HL-60 (cell line): Measurements from ENCODE around the gene RBBP7.

ENCODE experiments used
- DNase-seq, 2 experiments: peaks; one replicate each; pipeline ENCODE4 v3.0.0-alpha.2; 2010 to 2020; ENCODE audit warnings: low read depth in 1 of 2, low spot score in 1 of 2
- H3K27ac ChIP-seq: fragments of 250-450 bp; sonication (Bioruptor Pico); replicated peaks from 2 replicates; pipeline ENCODE4 v1.5.1; 2020; ENCODE audit warnings: mild to moderate bottlenecking, moderate library complexity
- H3K27me3 ChIP-seq: fragments of 250-450 bp; sonication (Bioruptor Pico); 2 replicates; pipeline ENCODE4 v1.5.1; 2021; ENCODE audit warnings: mild to moderate bottlenecking, moderate library complexity; ENCODE audit not compliant: insufficient read depth, poor library complexity, severe bottlenecking
- H3K4me3 ChIP-seq: replicated peaks from 2 replicates; pipeline ENCODE4 v1.5.1; 2011; ENCODE audit warnings: mild to moderate bottlenecking, control low read depth, low read length; ENCODE audit not compliant: insufficient read depth
- CTCF ChIP-seq: IDR thresholded peaks from one replicate; pipeline ENCODE4 v1.5.1; 2011; ENCODE audit warnings: low read length, control low read depth, inconsistent platforms; ENCODE audit not compliant: insufficient read depth
- GABPA ChIP-seq: IDR thresholded peaks from 2 replicates; pipeline ENCODE4 v1.6.1; 2012; ENCODE audit warnings: low read depth
- POLR2AphosphoS5 ChIP-seq: IDR thresholded peaks from 2 replicates; pipeline ENCODE4 v1.6.1; 2012; ENCODE audit warnings: low read depth
- REST ChIP-seq: IDR thresholded peaks from 2 replicates; pipeline ENCODE4 v1.6.1; 2012; ENCODE audit warnings: low read depth; ENCODE audit not compliant: insufficient replicate concordance
- SPI1 ChIP-seq: IDR thresholded peaks from 2 replicates; pipeline ENCODE4 v1.6.1; 2012; ENCODE audit warnings: low read depth, mild to moderate bottlenecking, borderline replicate concordance

The RBBP7 gene

GRCh38 chrX:16839219-16839851 lies 30.8 kb downstream of the RBBP7 start:
- Histone ChIP-seq H3K27me3 (no peaks in the 10 kb centered on the region), H3K4me3 (no peak overlapping the region), H3K27ac (no peak overlapping the region)
- TF ChIP-seq SPI1: no peak
- no peak for TF ChIP-seq GABPA
- no peak for TF ChIP-seq POLR2AphosphoS5
- no peak for TF ChIP-seq CTCF
- TF ChIP-seq REST: no peak
- no peak for DNase-seq

GRCh38 chrX:16838202-16839066 lies 31.7 kb downstream of the RBBP7 start:
- Histone ChIP-seq H3K27me3 (no peaks in the 10 kb centered on the region), H3K27ac (no peak overlapping the region), H3K4me3 (no peak overlapping the region)
- TF ChIP-seq CTCF (no peak), POLR2AphosphoS5 (no peak), REST (no peak)
- DNase-seq: no peak

GRCh38 chrX:16836371-16836770 lies 33.8 kb downstream of the RBBP7 start:
- no peaks in the 10 kb centered on the region for H3K27me3 ChIP-seq
- TF ChIP-seq POLR2AphosphoS5 (no peak), CTCF (no peak), SPI1 (no peak), GABPA (no peak), REST (no peak)
- no peak overlapping the region for H3K4me3 ChIP-seq
- no peak overlapping the region for H3K27ac ChIP-seq
- no peak for DNase-seq
